ENCODE results near the gene RPP25. TPM values are rescaled to one million over a fixed set of nuclear protein-coding genes. Genes with fewer than 3 reads are reported as not detected.

RPP25 gene
- total and polyA plus RNA-seq, 12 donors: 0.83 to 4.6 (median 1.7) TPM

GRCh38 chr15:74955796-74956647, 550 bp downstream of the RPP25 start:
- peak; percentile 65 to 80 for DNase-seq
- 12% methylated on average over 87 to 88 of the region's 88 CpGs for WGBS, 2 donors
- H3K9me3 ChIP-seq: no peaks in the 10 kb centered on the region
- peak overlapping the region; percentile 19 to 87 (median 76) for H3K27ac ChIP-seq
- no peaks in the 10 kb centered on the region for H3K36me3 ChIP-seq
- TF ChIP-seq CTCF (IDR thresholded peaks at IDR 0.05): peak; percentile 10 to 61 (median 51)
- peaks cover 0 to 49% (median 16%) of the 10 kb centered on the region in 7 donors for H3K27me3 ChIP-seq
- intact Hi-C loops (cut with DNase I): loop anchor here in 8 of 10 donors (5.0 to 10.0 kb wide), 4 partner anchors 246 to 581 kb away; partner anchors contain the start of gene C15orf39 (in 1 of the 8)
- peaks cover 0 to 62% (median 33%) of the 10 kb centered on the region in 9 donors for H3K4me1 ChIP-seq
- peak; percentile 42 to 72 (median 60) for ATAC-seq
- H3K4me3 ChIP-seq: peak overlapping the region; percentile 23 to 83 (median 60)

GRCh38 chr15:74955017-74955416, 1.6 kb downstream of the RPP25 start:
- intact Hi-C loops (cut with DNase I): loop anchor here in 8 of 10 donors (5.0 to 10.0 kb wide), 4 partner anchors 247 to 580 kb away; partner anchors contain the start of gene C15orf39 (in 1 of the 8)
- H3K9me3 ChIP-seq: no peaks in the 10 kb centered on the region
- H3K27ac ChIP-seq: peak overlapping the region in 5 of 10 donors; percentile 16 to 85 (median 33)
- H3K36me3 ChIP-seq: no peaks in the 10 kb centered on the region
- DNase-seq (no peak), ATAC-seq (no peak)
- H3K4me1 ChIP-seq: peaks cover 0 to 63% (median 36%) of the 10 kb centered on the region in 9 donors
- 63 to 68% methylated on average over 8 of the region's 8 CpGs for WGBS, 2 donors
- peaks cover 0 to 44% (median 16%) of the 10 kb centered on the region in 7 donors for H3K27me3 ChIP-seq
- peak overlapping the region in 9 of 10 donors; percentile 13 to 83 (median 61) for H3K4me3 ChIP-seq
- TF ChIP-seq CTCF (IDR thresholded peaks at IDR 0.05): no peak

- H3K4me3 ChIP-seq: peak overlapping the region in 7 of 10 donors; percentile 53 to 83 (median 64)
- TF ChIP-seq CTCF (IDR thresholded peaks at IDR 0.05): no peak
- peaks cover 0 to 59% (median 36%) of the 10 kb centered on the region in 9 donors for H3K4me1 ChIP-seq
- intact Hi-C loops (cut with DNase I): loop anchor here in 9 of 10 donors (5.0 to 10.0 kb wide), 5 partner anchors 182 to 580 kb away; no protein-coding TSS in a partner anchor
- H3K27me3 ChIP-seq: peaks cover 0 to 39% (median 16%) of the 10 kb centered on the region in 7 donors
- no peaks in the 10 kb centered on the region for H3K36me3 ChIP-seq
- DNase-seq (no peak), ATAC-seq (peak in 1 of 8 donors; percentile 7)
- peak overlapping the region in 5 of 10 donors; percentile 16 to 85 (median 33) for H3K27ac ChIP-seq
- H3K9me3 ChIP-seq: no peaks in the 10 kb centered on the region
Observed at GRCh38 chr15:74954515-74954914, 2.1 kb downstream of the RPP25 start.

GRCh38 chr15:74951006-74951405, 5.6 kb downstream of the RPP25 start:
- intact Hi-C loops (cut with DNase I): loop anchor here (2.0 to 10.0 kb wide), 7 partner anchors 179 to 576 kb away; no protein-coding TSS in a partner anchor
- 68% methylated on average over 3 of the region's 3 CpGs for WGBS, 2 donors
- ATAC-seq: no peak
- H3K4me1 ChIP-seq: peaks cover 0 to 27% (median 19%) of the 10 kb centered on the region in 9 donors
- peaks cover 0 to 11% (median 0%) of the 10 kb centered on the region in 7 donors for H3K27me3 ChIP-seq
- H3K9me3 ChIP-seq: no peaks in the 10 kb centered on the region
- H3K27ac ChIP-seq: no peak overlapping the region
- no peak for DNase-seq
- H3K36me3 ChIP-seq: no peaks in the 10 kb centered on the region
- H3K4me3 ChIP-seq: no peak overlapping the region
- TF ChIP-seq CTCF (IDR thresholded peaks at IDR 0.05): no peak
